Measurements from ENCODE around the gene ZNF880. TPM values are rescaled to one million over a fixed set of nuclear protein-coding genes. Genes with fewer than 3 reads are reported as not detected.
A peak's percentile ranks its signal among the peaks of the same experiment; 100 is the strongest.

ZNF880 gene
- total RNA-seq, 1 donor from 2014 or later, result 56.1 TPM

DNA sequence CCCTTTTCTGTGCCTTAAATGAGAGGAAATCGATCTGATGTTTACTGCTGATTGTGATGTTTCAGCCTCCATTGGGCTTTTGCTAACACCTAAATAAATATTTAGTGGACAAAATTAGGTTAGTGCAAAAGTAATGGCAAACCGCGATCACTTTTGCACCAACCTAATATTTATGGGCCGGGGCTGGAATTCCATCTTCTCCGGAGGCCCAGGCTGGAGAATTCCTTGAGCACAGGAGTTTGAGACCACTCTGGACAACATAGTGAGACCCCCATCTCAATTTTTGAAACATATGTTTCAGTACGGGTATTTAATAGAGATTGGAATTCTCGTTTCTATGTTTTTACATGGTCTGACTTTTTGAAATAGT, 603 bp downstream of the ZNF880 start:
- no peaks in the 10 kb centered on the region for H4K20me1 ChIP-seq (ENCODE audit: low read depth)
- Mint-ChIP-seq H3K4me1 (no peaks in the 10 kb centered on the region), H3K27ac (no peak overlapping the region), H3K27me3 (ENCODE audit: insufficient read depth, low read depth) (peaks cover 4% of the 10 kb centered on the region), H3K9me3 (peaks cover 63% of the 10 kb centered on the region), H3K4me3 (no peak overlapping the region), H3K36me3 (peaks cover 44% of the 10 kb centered on the region)
- TF ChIP-seq, protein P1, sequence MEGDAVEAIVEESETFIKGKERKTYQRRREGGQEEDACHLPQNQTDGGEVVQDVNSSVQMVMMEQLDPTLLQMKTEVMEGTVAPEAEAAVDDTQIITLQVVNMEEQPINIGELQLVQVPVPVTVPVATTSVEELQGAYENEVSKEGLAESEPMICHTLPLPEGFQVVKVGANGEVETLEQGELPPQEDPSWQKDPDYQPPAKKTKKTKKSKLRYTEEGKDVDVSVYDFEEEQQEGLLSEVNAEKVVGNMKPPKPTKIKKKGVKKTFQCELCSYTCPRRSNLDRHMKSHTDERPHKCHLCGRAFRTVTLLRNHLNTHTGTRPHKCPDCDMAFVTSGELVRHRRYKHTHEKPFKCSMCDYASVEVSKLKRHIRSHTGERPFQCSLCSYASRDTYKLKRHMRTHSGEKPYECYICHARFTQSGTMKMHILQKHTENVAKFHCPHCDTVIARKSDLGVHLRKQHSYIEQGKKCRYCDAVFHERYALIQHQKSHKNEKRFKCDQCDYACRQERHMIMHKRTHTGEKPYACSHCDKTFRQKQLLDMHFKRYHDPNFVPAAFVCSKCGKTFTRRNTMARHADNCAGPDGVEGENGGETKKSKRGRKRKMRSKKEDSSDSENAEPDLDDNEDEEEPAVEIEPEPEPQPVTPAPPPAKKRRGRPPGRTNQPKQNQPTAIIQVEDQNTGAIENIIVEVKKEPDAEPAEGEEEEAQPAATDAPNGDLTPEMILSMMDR (IDR thresholded peaks at IDR 0.05), result no peak
- TF ChIP-seq EZH2 (IDR thresholded peaks at IDR 0.05) (no peak), EZH2phosphoT487 (IDR thresholded peaks at IDR 0.05) (no peak)
- no peak for DNase-seq (ENCODE audit: low spot score)
- H3K36me3 ChIP-seq, result peaks cover 16% of the 10 kb centered on the region
- peak overlapping the region; percentile 66 for H3K9ac ChIP-seq
- H3K4me2 ChIP-seq, result peak overlapping the region; percentile 72
- peak overlapping the region; percentile 62 for H2AFZ ChIP-seq (replicated peaks)
- H3K79me2 ChIP-seq (ENCODE audit: low read depth), result peaks cover 18% of the 10 kb centered on the region
- peak overlapping the region; percentile 82 for H3K27ac ChIP-seq
- H3K9me3 ChIP-seq (ENCODE audit: low read depth), result peaks cover 9% of the 10 kb centered on the region
- no peaks in the 10 kb centered on the region for H3F3A ChIP-seq (ENCODE audit: low read depth)
- H3K4me1 ChIP-seq, result no peaks in the 10 kb centered on the region
- H3K4me3 ChIP-seq, result peak overlapping the region; percentile 60
- H3K27me3 ChIP-seq, result no peaks in the 10 kb centered on the region

DNA sequence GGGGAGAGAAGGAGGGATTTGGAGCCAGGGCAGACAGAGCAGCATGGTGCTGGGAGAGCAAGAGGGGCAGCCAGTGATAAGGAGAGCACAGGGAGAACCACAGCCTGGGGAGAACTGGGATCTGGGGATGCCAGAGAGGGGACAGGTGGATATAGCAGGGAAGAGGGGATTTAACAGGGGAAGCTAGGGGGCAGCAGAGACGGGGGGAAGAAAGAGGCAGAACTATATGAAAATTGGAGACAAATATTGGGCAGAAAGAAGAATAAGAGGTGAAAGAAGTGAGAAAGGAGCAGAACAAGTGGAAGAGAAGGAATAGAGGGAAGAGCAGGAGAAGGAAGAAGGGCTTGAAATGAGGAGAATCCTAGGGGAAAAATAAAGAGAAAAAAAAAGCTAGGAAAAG, 21.4 kb downstream of the ZNF880 start:
- no peaks in the 10 kb centered on the region for H3K4me1 ChIP-seq

DNA sequence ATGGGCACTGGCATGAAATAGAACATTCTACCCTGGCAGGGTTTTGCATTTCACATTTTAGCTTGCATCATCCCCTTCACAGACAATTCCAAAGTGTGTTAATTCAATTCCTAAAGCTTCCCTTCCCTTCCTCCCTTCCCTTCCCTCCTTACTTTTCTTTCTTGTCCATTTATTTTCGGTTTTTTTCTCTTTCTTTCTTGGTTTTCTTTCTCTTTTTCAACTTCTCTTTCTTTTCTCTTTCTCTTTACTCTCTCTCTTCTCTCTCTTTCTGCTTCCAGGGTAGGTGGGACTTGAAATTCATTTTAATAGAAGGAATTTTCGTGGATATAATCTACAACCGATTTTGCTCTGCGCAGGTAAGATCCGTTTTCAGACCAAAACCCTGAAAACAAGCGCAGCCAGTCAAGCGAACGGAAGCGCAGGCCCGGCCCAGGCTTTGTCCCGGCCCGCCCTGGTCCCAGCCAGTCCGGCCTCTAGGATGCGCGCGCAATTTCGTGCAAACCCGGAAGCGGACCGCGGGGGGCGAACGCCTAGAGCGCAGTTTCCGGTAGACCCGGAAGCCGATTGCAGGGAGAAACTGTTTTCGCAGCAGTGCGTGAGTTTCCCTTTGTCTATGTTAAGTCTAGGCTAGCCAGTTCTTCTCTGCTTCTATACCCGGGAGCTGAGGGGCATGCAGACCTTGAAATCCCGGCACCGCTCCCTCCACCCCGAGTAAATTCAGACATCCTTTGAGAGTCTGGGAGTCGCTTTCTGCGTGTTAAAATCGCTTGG, 27.8 kb downstream of the ZNF880 start, which contains the start of gene ZNF528:
Gene ZNF528 (plus strand): TSS at position 540 of the 771 bp plus-strand sequence. CDS start 4,165 bp downstream, outside the sequence.
- H3K27me3 ChIP-seq, result no peaks in the 10 kb centered on the region
- Mint-ChIP-seq H3K36me3 (no peaks in the 10 kb centered on the region), H3K9me3 (peaks cover 54% of the 10 kb centered on the region), H3K4me3 (no peak within 1 kb of the TSS), H3K27me3 (ENCODE audit: insufficient read depth, low read depth) (peaks cover 3% of the 10 kb centered on the region), H3K27ac (no peak within 1 kb of the TSS), H3K4me1 (no peaks in the 10 kb centered on the region)
- H3K4me3 ChIP-seq, result peak within 1 kb of the TSS; percentile 65
- H3K9me3 ChIP-seq (ENCODE audit: low read depth), result no peaks in the 10 kb centered on the region
- no peaks in the 10 kb centered on the region for H4K20me1 ChIP-seq (ENCODE audit: low read depth)
- H3K9ac ChIP-seq, result peak within 1 kb of the TSS; percentile 74
- TF ChIP-seq EZH2phosphoT487 (IDR thresholded peaks at IDR 0.05) (no peak), EZH2 (IDR thresholded peaks at IDR 0.05) (no peak)
- TF ChIP-seq, protein P1 (IDR thresholded peaks at IDR 0.05), result no peak
- H3K36me3 ChIP-seq, result no peaks in the 10 kb centered on the region
- H3K4me1 ChIP-seq, result no peaks in the 10 kb centered on the region
- H3K4me2 ChIP-seq, result peak within 1 kb of the TSS; percentile 65
- peak within 1 kb of the TSS; percentile 65 for H3K27ac ChIP-seq
- H3F3A ChIP-seq (ENCODE audit: low read depth), result no peaks in the 10 kb centered on the region
- H2AFZ ChIP-seq (replicated peaks), result peak within 1 kb of the TSS; percentile 51
- peak; percentile 92 for DNase-seq (ENCODE audit: low spot score)
- H3K79me2 ChIP-seq (ENCODE audit: low read depth), result peaks cover 14% of the 10 kb centered on the region

More for the DNA sequence above, 21.4 kb downstream of the ZNF880 start:
- no peak for TF ChIP-seq EZH2phosphoT487 (IDR thresholded peaks at IDR 0.05)
- TF ChIP-seq, protein P1 (IDR thresholded peaks at IDR 0.05), result peak; percentile 8
- no peak for TF ChIP-seq EZH2 (IDR thresholded peaks at IDR 0.05)
- Histone ChIP-seq H3K79me2 (ENCODE audit: low read depth) (peaks cover 1% of the 10 kb centered on the region), H3K4me3 (no peak overlapping the region), H3F3A (ENCODE audit: low read depth) (no peaks in the 10 kb centered on the region), H2AFZ (replicated peaks) (no peak overlapping the region), H3K4me2 (no peak overlapping the region), H3K27ac (no peak overlapping the region), H3K27me3 (no peaks in the 10 kb centered on the region), H3K9ac (no peak overlapping the region), H3K36me3 (no peaks in the 10 kb centered on the region), H3K9me3 (ENCODE audit: low read depth) (no peaks in the 10 kb centered on the region), H4K20me1 (ENCODE audit: low read depth) (no peaks in the 10 kb centered on the region)
- no peak overlapping the region for H3K4me3 Mint-ChIP-seq
- no peaks in the 10 kb centered on the region for H3K27me3 Mint-ChIP-seq (ENCODE audit: insufficient read depth, low read depth)
- no peak for DNase-seq (ENCODE audit: low spot score)
- peaks cover 7% of the 10 kb centered on the region for H3K36me3 Mint-ChIP-seq
- H3K27ac Mint-ChIP-seq, result no peak overlapping the region
- H3K9me3 Mint-ChIP-seq, result peaks cover 63% of the 10 kb centered on the region
- no peaks in the 10 kb centered on the region for H3K4me1 Mint-ChIP-seq
